H54 (cell line): ENCODE results near the gene CNGB1.

ENCODE experiments used
- DNase-seq: peaks from one replicate; pipeline ENCODE4 v3.0.0; 2011; ENCODE audit warnings: low spot score, mixed read lengths; ENCODE audit not compliant: insufficient read length
- FAIRE-seq: peaks from 3 replicates; lab custom pipeline; 2011; peaks lifted over from hg19 to GRCh38; lab: Jason Lieb, UNC
- POLR2A ChIP-seq: IDR thresholded peaks from 2 replicates; pipeline ENCODE4 v1.6.1; 2011; ENCODE audit warnings: low read depth, mild to moderate bottlenecking, low read length

CNGB1 gene

DNA sequence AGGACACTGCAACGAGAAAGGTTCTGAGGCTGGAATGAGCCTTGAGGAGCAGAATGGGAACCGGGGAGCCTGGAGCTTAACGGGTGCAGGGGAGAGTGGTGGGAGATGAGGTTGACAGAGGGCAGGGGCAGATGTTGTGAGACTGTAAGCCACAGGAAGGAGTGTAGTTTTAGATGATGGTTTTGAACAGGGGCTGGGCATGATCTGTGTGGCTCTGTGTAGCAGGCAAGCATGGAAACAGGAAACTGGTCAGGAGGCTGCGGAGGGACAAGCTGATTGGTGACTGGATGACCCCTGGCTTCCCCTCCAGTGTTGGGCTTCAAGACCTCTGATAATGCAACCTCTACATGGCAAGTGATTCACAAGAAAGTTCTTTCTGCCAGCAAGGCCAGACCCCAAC, 1.4 kb upstream of the CNGB1 start:
- FAIRE-seq (no peak), DNase-seq (no peak)
- TF ChIP-seq POLR2A = no peak

GRCh38 chr16:57971848-57972247, 920 bp upstream of the CNGB1 start:
- TF ChIP-seq POLR2A = no peak
- DNase-seq (no peak), FAIRE-seq (no peak)

- FAIRE-seq (no peak), DNase-seq (no peak)
- no peak for TF ChIP-seq POLR2A
These were observed 609 bp downstream of the CNGB1 start for GRCh38 chr16:57970319-57970718.

- FAIRE-seq = no peak
- TF ChIP-seq POLR2A = no peak
- DNase-seq = no peak
These were observed 1.3 kb downstream of the CNGB1 start for GRCh38 chr16:57969451-57970123.

GRCh38 chr16:57967916-57968315, 3.0 kb downstream of the CNGB1 start:
- DNase-seq = no peak
- no peak for TF ChIP-seq POLR2A
- FAIRE-seq = no peak

DNA sequence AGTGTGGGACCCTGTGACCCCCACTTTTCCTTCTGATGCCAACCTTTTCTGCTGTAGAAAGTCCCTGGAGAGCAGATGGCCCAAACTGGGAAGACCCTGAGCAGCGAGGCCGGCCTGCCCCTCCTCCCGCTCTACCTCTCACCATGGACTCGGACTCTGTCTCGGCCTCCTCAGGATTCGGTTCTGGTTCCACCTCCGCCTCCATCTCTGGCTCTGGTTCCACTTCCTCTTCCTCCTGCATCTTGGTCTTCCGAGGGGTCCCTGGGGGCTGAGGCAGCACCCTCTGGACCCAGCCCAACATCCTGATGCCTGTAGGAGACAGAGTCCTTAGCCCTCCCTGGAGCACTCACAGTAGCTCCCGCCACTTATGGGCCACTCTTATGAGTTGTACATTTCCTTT, 3.9 kb downstream of the CNGB1 start:
- DNase-seq (no peak), FAIRE-seq (no peak)
- no peak for TF ChIP-seq POLR2A

GRCh38 chr16:57966204-57966771, 4.6 kb downstream of the CNGB1 start:
- FAIRE-seq = no peak
- no peak for DNase-seq
- no peak for TF ChIP-seq POLR2A

GRCh38 chr16:57964157-57964700, 6.7 kb downstream of the CNGB1 start:
- no peak for TF ChIP-seq POLR2A
- DNase-seq = no peak
- FAIRE-seq = no peak

DNA sequence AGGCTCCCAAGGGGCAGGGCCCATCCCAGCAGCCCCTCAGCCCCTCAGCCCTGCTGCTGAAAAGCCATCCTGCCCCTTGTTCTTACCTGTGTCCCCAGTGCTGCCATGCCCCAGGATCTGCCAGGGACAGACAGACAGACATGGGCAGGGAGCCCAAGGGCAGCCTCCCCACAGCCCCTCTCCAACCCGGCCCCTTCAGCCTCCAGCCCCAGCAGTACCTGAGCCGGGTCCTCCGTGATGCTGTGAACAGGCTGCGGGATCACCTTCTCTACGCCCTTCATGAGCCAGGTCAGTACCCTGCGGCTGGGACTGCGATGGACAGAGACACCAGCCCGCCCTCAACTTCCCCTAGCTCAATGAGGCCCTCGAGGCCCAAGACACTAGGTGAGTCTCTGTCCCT, 8.2 kb downstream of the CNGB1 start:
- DNase-seq (no peak), FAIRE-seq (no peak)
- no peak for TF ChIP-seq POLR2A

DNA sequence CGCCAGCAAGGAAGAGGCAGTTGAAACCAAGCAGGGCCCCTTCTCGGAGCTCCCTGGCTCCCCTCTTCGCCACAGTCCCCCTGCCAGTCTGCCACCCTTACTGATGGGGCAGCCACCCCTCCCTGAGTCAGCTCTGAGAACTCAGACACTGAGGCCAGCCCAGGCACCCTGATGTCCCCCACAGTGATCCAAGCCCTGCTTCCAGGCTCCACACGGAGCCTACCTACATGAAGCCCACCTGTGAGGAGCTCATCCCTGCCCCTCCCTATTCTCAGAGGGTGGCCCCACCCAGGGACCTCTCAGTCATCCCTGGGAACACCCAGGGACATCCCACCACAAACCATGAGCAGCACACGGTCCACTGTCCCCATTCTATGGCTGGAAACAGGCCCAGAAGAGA, 8.9 kb downstream of the CNGB1 start:
- DNase-seq (no peak), FAIRE-seq (no peak)
- TF ChIP-seq POLR2A = no peak

- FAIRE-seq (no peak), DNase-seq (no peak)
- TF ChIP-seq POLR2A = no peak
These were observed 9.4 kb downstream of the CNGB1 start for GRCh38 chr16:57961538-57961937.

DNA sequence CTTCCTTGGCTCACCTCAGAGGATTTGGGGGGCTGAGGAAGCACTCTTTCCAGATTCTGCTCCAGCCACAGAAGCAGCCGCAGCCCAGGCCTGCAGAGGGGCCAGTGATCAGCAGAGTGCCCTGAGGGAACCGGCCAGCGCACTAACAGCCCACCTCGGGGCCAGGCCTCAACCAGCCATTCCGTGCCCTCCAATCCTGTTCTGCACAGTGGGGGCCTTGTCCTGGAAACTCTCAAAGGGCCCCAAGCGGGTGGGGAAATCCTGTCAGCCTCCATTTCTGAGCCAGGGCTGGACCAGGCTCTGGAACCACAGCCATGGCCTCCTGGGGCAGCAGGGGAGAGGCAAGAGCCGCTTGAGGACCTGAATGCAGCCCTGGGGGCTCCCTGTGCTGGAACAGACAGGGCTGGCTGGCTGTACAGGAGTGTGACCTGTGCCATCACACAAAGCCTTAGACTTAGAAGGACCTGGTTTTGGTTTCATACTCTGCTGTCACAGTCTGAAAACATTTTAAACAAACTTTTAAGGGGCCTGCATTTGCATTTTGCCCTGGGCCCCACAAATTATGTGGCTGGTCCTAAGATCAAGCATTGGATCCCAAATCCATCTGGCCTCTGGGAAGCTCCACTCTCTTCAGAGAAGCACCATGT, 10.0 kb downstream of the CNGB1 start:
- no peak for DNase-seq
- TF ChIP-seq POLR2A = no peak
- FAIRE-seq = no peak

GRCh38 chr16:57960310-57960709, 10.6 kb downstream of the CNGB1 start:
- FAIRE-seq = no peak
- DNase-seq = no peak

DNA sequence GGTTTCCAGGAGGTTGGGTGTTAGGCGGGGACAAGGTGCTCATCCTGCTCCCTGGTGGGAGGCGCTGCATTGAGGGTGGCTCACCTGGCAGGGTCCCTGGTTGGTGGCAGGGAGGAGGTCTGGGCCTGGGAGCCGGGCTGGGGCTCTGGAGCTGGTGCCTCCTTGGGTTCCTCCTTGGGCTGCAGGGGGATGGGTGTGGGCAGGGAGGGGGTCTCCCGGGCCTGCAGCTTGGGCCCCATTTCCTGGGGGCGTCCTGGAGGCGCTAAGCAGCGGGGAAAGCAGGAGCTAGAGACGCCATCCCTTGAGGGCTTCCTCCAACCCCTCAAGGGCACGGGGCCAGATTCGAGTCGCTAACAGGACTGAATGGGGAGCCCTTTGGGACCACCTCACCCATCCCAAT, 11.1 kb downstream of the CNGB1 start:
- FAIRE-seq (no peak), DNase-seq (no peak)
- no peak for TF ChIP-seq POLR2A

More at GRCh38 chr16:57960310-57960709, 10.6 kb downstream of the CNGB1 start:
- no peak for TF ChIP-seq POLR2A
